GM18520 (cell line): ENCODE results near the gene NHLRC2.

Experiments
- ATAC-seq: cut with Tn5 transposase; IDR thresholded peaks from one replicate; pipeline ENCODE4 v1.9.1; 2021; ENCODE audit not compliant: unreplicated experiment

NHLRC2 gene

GRCh38 chr10:113858541-113858940 is 4.1 kb downstream of the NHLRC2 start:
- ATAC-seq: no peak

DNA sequence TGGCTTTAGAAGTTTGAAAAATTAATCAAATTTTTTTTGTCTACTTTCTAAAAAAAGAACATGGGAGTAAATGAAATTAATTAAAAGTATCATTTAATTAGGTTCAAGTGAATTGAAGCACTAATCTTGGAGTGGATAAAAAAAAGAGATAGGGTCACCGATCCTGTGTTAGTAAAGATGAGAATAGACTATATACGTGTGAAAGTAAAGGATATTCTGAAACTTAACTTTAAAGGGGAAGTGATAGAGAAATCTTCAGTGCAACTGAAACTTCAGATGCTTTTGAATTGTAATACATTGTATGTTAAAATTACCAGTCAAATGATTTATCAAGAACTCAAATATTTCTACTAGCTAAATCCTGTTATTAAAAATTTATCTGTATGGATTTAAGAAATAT is 4.8 kb downstream of the NHLRC2 start:
- no peak for ATAC-seq

DNA sequence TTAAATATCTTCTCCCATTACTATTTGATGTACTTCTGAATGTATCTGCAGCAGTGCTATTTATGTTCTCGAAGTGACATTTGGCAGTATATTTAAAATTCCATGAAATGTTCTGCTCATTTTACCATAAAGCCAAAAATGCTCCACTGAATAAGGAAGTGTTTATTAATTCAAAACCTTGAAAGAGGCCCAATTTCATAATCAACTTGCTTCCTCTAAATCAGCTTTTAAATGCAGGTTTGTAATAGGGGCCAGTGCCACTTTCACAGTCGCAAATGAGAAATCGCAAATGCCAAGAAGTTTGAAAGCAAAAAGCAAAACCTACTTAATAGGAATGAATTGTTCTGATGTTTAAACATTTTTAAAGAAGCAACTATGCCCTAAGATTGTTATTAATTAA is 11.4 kb downstream of the NHLRC2 start:
- ATAC-seq: no peak

DNA sequence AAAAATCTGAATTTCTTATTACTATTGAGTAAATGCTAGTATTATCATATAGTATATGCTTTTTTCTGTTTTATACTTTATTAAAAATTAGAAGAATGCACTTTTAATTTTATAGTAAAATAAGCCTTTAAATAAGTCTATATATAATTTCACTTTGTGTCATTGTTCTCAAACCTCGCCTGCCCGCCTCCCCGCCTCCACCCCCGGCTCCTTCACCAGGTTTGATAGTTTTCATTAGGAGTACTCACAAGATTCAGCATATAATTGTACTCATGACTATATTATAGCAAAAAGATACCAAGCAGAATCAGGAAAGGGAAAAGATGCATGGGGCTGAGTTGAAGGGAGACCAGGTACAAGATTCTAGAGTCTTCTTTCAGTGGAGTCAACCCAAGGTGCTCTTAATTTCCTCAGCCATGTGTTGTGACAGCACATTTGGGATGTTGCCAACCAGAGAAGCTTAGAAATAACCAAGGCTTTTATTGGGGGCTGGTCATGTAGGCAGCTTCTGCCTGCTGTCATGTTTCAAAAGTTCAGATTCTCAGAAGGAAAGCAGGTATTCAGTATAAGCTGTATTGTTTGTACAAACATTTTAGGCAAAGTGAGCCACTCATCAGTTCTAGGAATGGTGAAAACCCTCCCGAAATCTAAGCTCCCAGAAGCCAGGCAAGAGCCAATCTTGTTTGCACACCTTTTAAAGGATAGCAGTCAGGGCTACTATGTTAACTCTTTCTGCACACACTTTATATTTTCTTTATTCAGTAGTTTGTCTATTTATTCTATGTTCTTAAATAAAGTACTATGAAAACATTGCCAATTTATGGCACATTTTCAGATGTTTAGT is 12.3 kb downstream of the NHLRC2 start:
- ATAC-seq: no peak

- no peak for ATAC-seq
Measured at GRCh38 chr10:113867904-113868303, 13.4 kb downstream of the NHLRC2 start.

- no peak for ATAC-seq
Measured at GRCh38 chr10:113869789-113870188, 15.3 kb downstream of the NHLRC2 start.

DNA sequence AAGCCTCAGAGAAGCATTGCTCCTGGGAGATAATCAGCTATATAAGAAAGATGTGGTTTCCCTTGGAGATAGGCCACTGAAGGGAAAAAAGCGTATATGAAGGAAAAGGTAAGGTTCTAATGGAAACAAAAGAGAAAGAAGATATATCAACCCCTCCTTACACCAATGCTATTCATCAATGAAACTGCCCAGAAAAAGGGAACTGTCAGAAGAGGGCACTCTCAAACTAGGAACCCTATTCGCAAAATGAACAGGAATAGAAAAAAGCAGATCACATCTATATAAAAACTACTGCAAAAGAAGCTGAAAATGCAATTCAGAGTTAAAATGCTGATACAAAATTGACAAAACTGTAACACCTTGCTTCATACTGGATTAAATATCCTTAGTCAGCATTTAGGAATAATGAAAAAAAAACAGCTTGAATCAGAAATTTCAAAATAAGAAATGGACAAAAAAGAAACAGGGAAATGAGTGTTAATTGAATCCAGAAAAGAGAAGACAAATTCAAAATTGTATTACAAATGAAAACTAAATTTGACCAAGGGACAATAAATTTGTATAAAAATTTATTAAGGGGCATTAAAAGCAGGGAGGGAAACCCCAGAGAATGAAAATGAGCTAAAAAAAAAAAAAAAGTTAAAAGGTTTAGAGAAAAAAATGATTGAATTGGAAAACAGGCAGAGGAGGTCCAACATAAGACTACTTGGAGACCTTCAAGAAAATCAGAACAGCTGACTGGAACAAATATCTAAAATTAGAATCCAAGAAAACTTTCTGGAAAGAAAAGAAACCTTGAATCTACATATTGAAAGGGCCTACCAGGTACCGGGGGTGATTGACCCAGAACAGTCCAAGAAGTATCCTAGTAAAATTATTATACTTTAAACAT is 17.9 kb downstream of the NHLRC2 start:
- ATAC-seq: no peak

DNA sequence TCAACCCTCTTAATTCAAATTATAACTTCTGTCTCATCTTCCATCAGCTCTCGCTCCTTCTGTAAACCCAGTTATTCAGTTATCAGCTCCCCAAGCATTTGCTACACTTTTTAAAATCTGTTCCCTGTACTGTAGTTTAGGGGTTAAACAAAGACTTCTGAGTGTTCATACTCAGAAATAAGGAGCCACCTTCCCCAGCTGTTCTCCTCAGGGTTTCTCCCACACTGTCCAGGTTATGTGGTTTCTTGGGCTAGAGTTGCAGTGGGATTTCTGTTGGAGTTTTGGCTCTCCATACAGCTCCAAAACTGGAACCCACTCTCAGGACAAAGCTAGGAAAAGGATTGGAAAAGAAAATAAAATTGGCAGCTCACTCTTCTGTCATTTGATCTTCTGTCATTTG is 20.8 kb downstream of the NHLRC2 start:
- no peak for ATAC-seq

- ATAC-seq: no peak
Measured at GRCh38 chr10:113876461-113876860, 22.0 kb downstream of the NHLRC2 start.

DNA sequence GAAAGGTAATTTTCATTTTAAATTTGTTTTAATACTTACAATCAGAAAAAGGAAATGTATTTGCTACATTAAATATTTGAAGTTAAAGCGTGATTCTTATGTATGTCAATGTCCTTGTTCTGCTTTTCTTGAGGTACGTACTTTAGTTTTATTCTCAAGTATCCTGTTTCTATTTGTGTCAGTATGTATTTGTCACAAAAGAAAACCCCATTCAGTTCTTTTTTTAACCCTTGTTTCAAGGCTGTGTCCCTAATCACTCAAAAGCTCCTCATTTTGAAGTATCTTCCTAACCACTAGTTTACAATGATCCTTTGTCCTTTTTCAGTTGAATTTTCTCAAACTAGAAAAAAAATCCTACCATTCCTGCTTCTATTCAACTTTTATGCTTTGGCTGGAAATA is 25.2 kb downstream of the NHLRC2 start:
- ATAC-seq: peak; percentile 66

DNA sequence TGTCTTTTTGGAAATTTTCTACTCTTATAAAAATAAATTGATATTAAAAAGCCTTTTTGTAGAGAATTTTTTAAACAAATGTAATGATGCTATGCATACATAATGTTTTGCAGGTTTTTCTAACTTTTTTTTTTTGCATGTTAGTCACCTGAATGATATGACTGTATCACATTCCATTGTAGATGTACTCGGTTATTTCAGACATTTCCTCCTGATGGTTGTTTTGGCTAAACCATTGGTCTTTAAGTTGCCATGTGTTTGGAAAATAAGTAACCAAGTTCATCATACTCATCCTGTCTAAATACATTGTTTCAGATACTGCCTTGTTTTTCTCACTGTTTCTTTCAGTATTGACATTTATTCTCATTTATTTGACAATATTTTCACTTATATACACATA is 25.8 kb downstream of the NHLRC2 start:
- peak; percentile 24 for ATAC-seq

DNA sequence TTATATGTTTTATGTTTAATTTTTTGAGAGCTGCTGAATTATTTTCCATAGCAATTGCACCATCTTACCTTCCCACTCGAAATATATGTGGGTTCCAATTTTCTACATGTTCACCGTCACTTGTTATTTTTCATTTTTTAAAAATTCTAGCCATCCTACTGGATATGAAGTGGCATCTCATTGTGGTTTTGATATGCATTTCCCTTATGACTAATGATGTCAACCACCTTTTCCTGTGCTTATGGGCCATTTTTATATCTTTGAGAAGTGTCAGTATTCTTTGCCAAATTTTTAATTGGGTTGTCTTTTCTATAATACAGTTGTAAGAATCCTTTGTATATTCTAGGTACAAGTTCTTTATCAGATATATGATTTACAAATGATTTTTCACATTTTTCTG is 27.8 kb downstream of the NHLRC2 start:
- no peak for ATAC-seq

- no peak for ATAC-seq
Measured at GRCh38 chr10:113889911-113890310, 35.5 kb downstream of the NHLRC2 start.

- no peak for ATAC-seq
Measured at GRCh38 chr10:113890769-113891168, 36.3 kb downstream of the NHLRC2 start.

- no peak for ATAC-seq
Measured at GRCh38 chr10:113891476-113891875, 37.0 kb downstream of the NHLRC2 start.

DNA sequence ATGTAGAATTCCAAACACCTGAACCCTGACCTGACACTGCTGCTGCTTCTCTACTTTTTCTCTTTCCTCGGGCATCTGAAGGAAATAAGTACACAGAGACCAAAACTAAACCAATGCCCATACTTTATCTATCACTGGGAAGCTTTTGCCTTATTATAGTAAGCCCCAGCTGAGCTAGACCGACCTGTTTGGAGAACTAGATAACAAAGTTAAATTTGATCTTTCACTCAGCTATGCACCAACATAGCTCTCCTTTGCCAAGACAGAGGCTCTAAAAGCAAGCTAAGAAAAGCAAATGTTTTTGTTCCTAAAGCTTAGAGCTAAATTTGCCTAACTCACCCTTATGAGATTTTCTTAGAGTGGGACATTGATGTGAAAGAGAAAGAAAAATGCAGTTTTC is 39.1 kb downstream of the NHLRC2 start:
- ATAC-seq: no peak

DNA sequence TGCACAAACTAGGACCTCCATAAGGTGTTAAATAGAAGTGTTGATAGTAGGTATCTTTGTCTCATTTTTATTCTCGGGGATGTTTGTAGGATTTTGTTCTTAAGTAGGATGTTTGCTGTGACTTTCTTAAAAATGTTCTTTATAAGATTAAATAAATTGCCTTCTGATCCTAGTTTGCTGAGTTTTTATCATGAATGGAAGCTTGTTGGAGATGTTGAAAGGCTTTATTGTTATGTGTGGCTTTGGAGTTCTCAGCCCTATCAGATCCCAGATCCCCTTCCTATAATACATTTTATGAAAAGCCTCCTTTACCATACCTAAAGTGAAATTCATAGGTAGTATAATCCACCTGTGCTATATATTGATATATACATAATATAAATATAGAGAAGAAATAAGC is 40.1 kb downstream of the NHLRC2 start:
- no peak for ATAC-seq

DNA sequence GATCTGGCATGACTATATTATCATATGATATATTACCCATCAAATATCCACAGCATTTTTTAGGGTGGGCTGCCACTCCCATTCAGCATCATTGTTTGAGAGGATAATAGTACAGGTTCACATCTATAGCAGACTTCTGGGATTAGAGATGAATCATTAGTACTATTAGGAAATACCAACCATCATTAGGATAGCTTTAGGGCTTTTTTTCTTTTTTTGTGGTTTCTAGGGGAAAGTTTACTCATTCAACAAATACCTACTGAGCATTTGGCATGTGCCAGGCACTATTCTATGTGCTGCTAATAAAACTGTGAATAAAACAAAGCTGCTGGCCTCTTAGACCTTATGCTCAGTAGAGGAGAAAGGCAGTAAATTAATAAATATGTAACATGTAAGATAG is 40.6 kb downstream of the NHLRC2 start:
- no peak for ATAC-seq

DNA sequence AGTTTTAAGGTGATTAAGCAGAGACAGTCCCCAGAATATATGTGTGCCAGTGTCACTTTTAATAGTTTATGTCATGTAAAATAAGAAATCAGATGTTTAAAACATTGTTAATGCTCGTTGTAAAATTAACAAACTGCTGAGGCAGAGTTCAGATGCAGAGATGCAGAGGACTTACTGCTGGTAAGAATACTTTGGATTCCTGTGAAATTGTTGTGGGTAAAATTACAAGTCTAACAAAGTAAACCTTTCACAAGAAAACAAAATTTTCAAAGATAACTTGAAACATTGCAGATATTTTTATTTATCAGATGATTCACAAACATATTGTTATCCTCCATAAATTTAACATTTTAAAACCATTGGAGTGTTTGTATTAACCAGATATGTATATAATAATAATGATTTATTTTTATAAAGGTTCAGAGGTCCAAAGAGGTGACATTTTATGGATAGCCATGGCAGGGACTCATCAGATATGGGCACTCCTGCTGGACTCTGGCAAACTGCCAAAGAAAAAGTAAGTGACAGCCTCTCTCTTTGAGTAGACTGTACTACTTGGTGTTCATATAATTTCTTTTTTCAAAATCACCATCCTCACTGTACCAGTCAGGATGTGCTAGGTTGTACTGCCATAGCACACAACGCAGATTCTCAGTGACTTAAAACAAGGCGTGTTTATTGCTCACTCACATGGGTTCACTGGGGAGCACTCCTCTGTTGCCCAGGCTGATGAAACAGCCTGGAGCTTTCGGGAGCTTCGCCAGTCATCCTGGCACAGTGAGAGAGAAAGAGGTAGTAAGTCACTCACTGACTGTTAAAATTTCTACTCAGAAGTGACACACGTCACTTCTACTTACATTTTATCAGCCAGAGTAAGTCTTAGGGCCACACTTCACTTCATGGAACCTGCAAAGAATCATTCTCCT is 43.5 kb downstream of the NHLRC2 start:
- no peak for ATAC-seq

- no peak for ATAC-seq
Measured at GRCh38 chr10:113899952-113900598, 45.6 kb downstream of the NHLRC2 start.

GRCh38 chr10:113905756-113906155 is 51.3 kb downstream of the NHLRC2 start:
- ATAC-seq: no peak
